HepG2 (cell line): ENCODE results near the gene HOXA6. TPM values are rescaled to one million over a fixed set of nuclear protein-coding genes. Genes with fewer than 3 reads are reported as not detected.

ENCODE experiments used
- ATAC-seq: fragments of 200-7000 bp; cut with Tn5 transposase; 3 replicates; pipeline ENCODE4 v1.9.1; 2020; ENCODE audit warnings: mild to moderate bottlenecking, moderate library complexity
- BruUV-seq: library from RNA; stranded (reverse); fragments of 400-500 nt; replicated peaks from 2 replicates; lab custom pipeline; 2021; lab: Mats Ljungman, UMichigan
- CTCF ChIA-PET: fragments of 300-600 bp; formaldehyde crosslinking; extraction: SDS; loops from one replicate; lab custom pipeline; 2021; ENCODE audit warnings: low total read pairs, inconsistent platforms, low intra/inter-chr PET ratio; lab: Yijun Ruan, JAX
- POLR2A ChIA-PET: fragments of 350-600 bp; sonication (Branson Sonifier 250); formaldehyde crosslinking; loops from one replicate; lab custom pipeline; 2020; ENCODE audit warnings: antibody characterized with exemption, inconsistent platforms; lab: Yijun Ruan, JAX
- DNase-seq: peaks from one replicate; pipeline ENCODE4 v3.0.0-alpha.2; 2015; ENCODE audit warnings: low spot score
- FAIRE-seq: peaks from 3 replicates; lab custom pipeline; 2011; peaks lifted over from hg19 to GRCh38; lab: Jason Lieb, UNC
- H2AFZ ChIP-seq: one replicate; pipeline ENCODE4 v1.6.1; 2011; ENCODE audit warnings: low read length, inconsistent platforms
- H3K27ac ChIP-seq: fragments of 300-600 bp; 3 replicates; pipeline ENCODE4 v1.8.0; 2011; ENCODE audit warnings: mixed run types, mild to moderate bottlenecking, mixed read lengths, low read length, inconsistent platforms; ENCODE audit not compliant: insufficient read depth; ENCODE audit errors: extremely low read length
- H3K27me3 ChIP-seq, 2 experiments: fragments of 200-600 bp in 1 of 2; 2 replicates in 1 of 2; 3 replicates in 1 of 2; pipeline versions ENCODE4 v1.6.0 to v1.8.0; 2011; ENCODE audit warnings: low read length in 2 of 2, mild to moderate bottlenecking in 2 of 2, moderate library complexity in 2 of 2, inconsistent platforms in 1 of 2; ENCODE audit not compliant: insufficient read depth in 2 of 2, control insufficient read depth in 1 of 2
- H3K36me3 ChIP-seq, 2 experiments: fragments of 200-600 bp in 1 of 2; replicated peaks in 1 of 2; 2 replicates in 1 of 2; 3 replicates in 1 of 2; pipeline versions ENCODE4 v1.5.1 to v1.8.0; 2011; ENCODE audit warnings: low read length in 2 of 2, inconsistent platforms in 1 of 2; ENCODE audit not compliant: insufficient read depth in 2 of 2, control insufficient read depth in 1 of 2
- H3K4me1 ChIP-seq: 2 replicates; pipeline ENCODE4 v1.5.1; 2012; ENCODE audit warnings: low read length, inconsistent platforms; ENCODE audit not compliant: insufficient read depth
- H3K4me2 ChIP-seq: 2 replicates; pipeline ENCODE4 v1.6.0; 2011; ENCODE audit warnings: low read depth, low read length, inconsistent platforms
- H3K4me3 ChIP-seq, 3 experiments: fragments of 200-600 bp in 1 of 3; sonication (generic), shearing (Covaris generic) in 1 of 3; replicated peaks in 1 of 3; 2 replicates each; pipeline ENCODE4 v1.5.1; 2011 to 2016; ENCODE audit warnings: low read length in 3 of 3, inconsistent platforms in 2 of 3, low read depth in 2 of 3, mild to moderate bottlenecking in 2 of 3, control low read depth in 1 of 3, mixed read lengths in 1 of 3; ENCODE audit not compliant: insufficient read depth in 1 of 3
- H3K79me2 ChIP-seq: one replicate; pipeline ENCODE4 v1.6.1; 2011; ENCODE audit warnings: low read length, inconsistent platforms; ENCODE audit not compliant: insufficient read depth
- H3K9ac ChIP-seq: 2 replicates; pipeline ENCODE4 v1.6.0; 2011; ENCODE audit warnings: mild to moderate bottlenecking, low read depth, low read length, inconsistent platforms; ENCODE audit not compliant: insufficient read depth
- H3K9me3 ChIP-seq: 2 replicates; pipeline ENCODE4 v1.5.1; 2012; ENCODE audit warnings: mild to moderate bottlenecking, low read length
- H4K20me1 ChIP-seq: 2 replicates; pipeline ENCODE4 v1.6.0; 2011; ENCODE audit warnings: inconsistent platforms, mild to moderate bottlenecking, low read length, moderate library complexity; ENCODE audit not compliant: insufficient read depth
- ASH2L ChIP-seq: fragments of 300-600, 200-600 bp; sonication (generic); IDR thresholded peaks from 2 replicates; pipeline ENCODE4 v1.7.0; 2017; ENCODE audit warnings: low read depth, mild to moderate bottlenecking, moderate library complexity, mixed read lengths, low read length; ENCODE audit not compliant: insufficient read length
- CBX2 ChIP-seq, 2 experiments: fragments of 200-600 bp in 1 of 2; sonication (generic); formaldehyde crosslinking in 1 of 2; IDR thresholded peaks; 2 replicates each; pipeline versions ENCODE4 v1.7.0 to v1.8.1; 2018 to 2022; ENCODE audit warnings: low read depth in 2 of 2, low read length in 1 of 2, mild to moderate bottlenecking in 1 of 2, missing genetic modification reagents in 1 of 2
- CHCHD3 ChIP-seq: sonication (generic); formaldehyde crosslinking; IDR thresholded peaks from 2 replicates; pipeline ENCODE4 v1.8.0; 2022; ENCODE audit warnings: mild to moderate bottlenecking, missing genetic modification reagents, moderate library complexity
- MEF2D ChIP-seq: sonication (generic); formaldehyde crosslinking; IDR thresholded peaks from 2 replicates; pipeline ENCODE4 v1.5.1; 2020; ENCODE audit warnings: mild to moderate bottlenecking, missing genetic modification reagents
- MZF1 ChIP-seq: sonication (generic); formaldehyde crosslinking; IDR thresholded peaks from 2 replicates; pipeline ENCODE4 v1.8.1; 2023; ENCODE audit warnings: mild to moderate bottlenecking, missing genetic modification reagents, borderline replicate concordance
- NCOA5 ChIP-seq: sonication (generic); formaldehyde crosslinking; IDR thresholded peaks from 2 replicates; pipeline ENCODE4 v1.4.0; 2020; ENCODE audit warnings: missing genetic modification reagents
- NFE2 ChIP-seq: sonication (generic); formaldehyde crosslinking; IDR thresholded peaks from 2 replicates; pipeline ENCODE4 v1.4.0; 2020; ENCODE audit warnings: missing genetic modification reagents
- NFIB ChIP-seq: sonication (generic); formaldehyde crosslinking; IDR thresholded peaks from 2 replicates; pipeline ENCODE4 v1.9.0; 2021; ENCODE audit warnings: missing genetic modification reagents, mild to moderate bottlenecking, borderline replicate concordance
- RFXANK ChIP-seq: IDR thresholded peaks from 2 replicates; pipeline ENCODE4 v1.6.1; 2016
- ZIK1 ChIP-seq: sonication (generic); formaldehyde crosslinking; IDR thresholded peaks from 2 replicates; pipeline ENCODE4 v1.5.0; 2020; ENCODE audit warnings: mild to moderate bottlenecking, low read depth, missing genetic modification reagents, borderline replicate concordance
- ZNF530 ChIP-seq: sonication (generic); formaldehyde crosslinking; IDR thresholded peaks from 2 replicates; pipeline ENCODE4 v1.5.0; 2020; ENCODE audit warnings: low read depth, mild to moderate bottlenecking, missing genetic modification reagents
- ZNF878 ChIP-seq: sonication (generic); formaldehyde crosslinking; IDR thresholded peaks from 2 replicates; pipeline ENCODE4 v1.8.1; 2023; ENCODE audit warnings: mild to moderate bottlenecking, missing genetic modification reagents, moderate library complexity
- WGBS: methylation state at CpG from one replicate; pipeline ENCODE4 v1.1.6; 2017; ENCODE audit warnings: low lambda C conversion rate; 5-methylcytosine and 5-hydroxymethylcytosine counted together
- in situ Hi-C: cut with HindIII; loops from 2 replicates; pipeline ENCODE4 v1.10.0; 2017; ENCODE audit warnings: low pct_unique_long_range_greater_than_20kb; ENCODE audit not compliant: extremely low pct_ligation_motif_present
- intact Hi-C: fragments of 100-400 bp; cut with micrococcal nuclease; formaldehyde crosslinking; loops from one replicate; pipeline ENCODE4 v1.10.0; 2022; ENCODE audit not compliant: unreplicated experiment
- polyA plus RNA-seq, 8 experiments: library from polyadenylated mRNA; depleted of rRNA in 3 of 8; stranded (reverse) in 7 of 8; unstranded in 1 of 8; fragments of >200 nt; fragmentation: Illumina TruSeq in 4 of 8; extraction: Trizol in 4 of 8; gene quantifications; 2 replicates each; pipeline versions ENCODE4 v1.2.1 to v1.2.3, GENCODE V29; 2011 to 2016; ENCODE audit warnings: low read depth in 4 of 8, missing spikeins in 1 of 8, mixed read lengths in 1 of 8; ENCODE audit not compliant: insufficient read depth in 1 of 8
- total RNA-seq, 5 experiments: library from RNA; depleted of rRNA; stranded (reverse); fragments of >200 nt; fragmentation: Illumina TruSeq; extraction: Trizol; gene quantifications; 2 replicates each; pipeline ENCODE4 v1.2.3, GENCODE V29; 2016; ENCODE audit warnings: low read depth in 1 of 5
- TF ChIP-seq, protein P1 (sequence below): sonication (generic); formaldehyde crosslinking; IDR thresholded peaks from 2 replicates; pipeline ENCODE4 v1.8.0; 2023; ENCODE audit warnings: mild to moderate bottlenecking, missing genetic modification reagents
- TF ChIP-seq, protein P2 (sequence below): fragments of 450-650 bp; IDR thresholded peaks from 2 replicates; pipeline ENCODE4 v1.6.1; 2017; ENCODE audit warnings: mild to moderate bottlenecking

The HOXA6 gene
- total and polyA plus RNA-seq, 2 of the 13 experiments (the other 11 are each of a cell fraction or from before 2014, with no cell fraction given), result 1.3 to 1.5 TPM

DNA sequence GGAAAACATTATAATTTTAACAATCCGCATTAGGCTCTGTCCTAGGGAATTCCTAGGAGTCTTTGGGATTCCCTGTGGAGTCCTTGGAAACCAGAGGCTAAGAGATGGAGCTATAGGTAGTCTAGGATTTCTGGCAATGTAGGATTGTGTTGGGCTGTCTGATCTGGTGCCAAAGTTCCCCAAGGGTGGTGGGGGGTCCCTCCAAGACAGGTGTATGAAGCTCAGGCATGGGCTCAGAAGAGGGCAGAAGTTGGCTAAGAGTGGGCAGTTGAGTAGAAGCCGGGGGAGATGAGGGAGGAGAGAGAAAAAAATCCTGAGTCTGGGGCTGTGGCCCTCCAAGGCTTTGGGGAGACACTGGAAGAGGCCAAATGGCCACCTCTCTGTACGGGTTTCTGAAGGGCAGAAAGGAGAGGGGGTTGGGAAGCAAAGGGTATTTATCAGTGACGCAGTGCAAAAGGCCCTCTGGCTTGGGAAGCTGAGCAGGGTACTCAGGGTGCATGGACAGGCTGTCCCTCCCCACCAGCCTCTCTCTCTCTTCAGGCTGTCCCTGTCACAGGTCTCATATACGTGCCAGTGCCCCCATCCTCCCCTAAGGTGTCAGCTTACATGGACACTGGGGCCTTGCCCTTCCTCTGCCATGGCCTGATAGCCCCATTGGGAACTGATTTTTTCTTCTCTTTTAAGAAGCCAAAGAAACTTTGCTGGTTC lies 929 bp downstream of the HOXA6 start:
- ChIA-PET POLR2A (no interaction called here), CTCF (no interaction called here)
- in situ Hi-C loops, result no loop called here

More for the DNA sequence above, 929 bp downstream of the HOXA6 start:
- H4K20me1 ChIP-seq, result no peaks in the 10 kb centered on the region
- H3K4me1 ChIP-seq, result peaks cover 30% of the 10 kb centered on the region
- H3K27me3 ChIP-seq, result peaks cover 0 to 6% of the 10 kb centered on the region in 2 experiments; a peak in 1 of 5 replicates
- peaks cover 5% of the 10 kb centered on the region for H3K79me2 ChIP-seq
- H3K4me2 ChIP-seq, result no peak overlapping the region
- H3K27ac ChIP-seq, result no peak overlapping the region
- H3K4me3 ChIP-seq, result no peak overlapping the region
- H3K9me3 ChIP-seq, result no peaks in the 10 kb centered on the region
- no peak for DNase-seq
- H3K36me3 ChIP-seq, result no peaks in the 10 kb centered on the region; a peak in 2 of 5 replicates
- 96% methylated on average over 5 of the region's 5 CpGs for WGBS
- intact Hi-C loops, result no loop called here
- no TSS peak for BruUV-seq
- no peak for ATAC-seq
- TF ChIP-seq CHCHD3 (CRISPR knock-in tag), result no peak
- no peak for TF ChIP-seq ZNF878
- TF ChIP-seq ZNF530 (CRISPR knock-in tag), result no peak
- TF ChIP-seq, protein P1, sequence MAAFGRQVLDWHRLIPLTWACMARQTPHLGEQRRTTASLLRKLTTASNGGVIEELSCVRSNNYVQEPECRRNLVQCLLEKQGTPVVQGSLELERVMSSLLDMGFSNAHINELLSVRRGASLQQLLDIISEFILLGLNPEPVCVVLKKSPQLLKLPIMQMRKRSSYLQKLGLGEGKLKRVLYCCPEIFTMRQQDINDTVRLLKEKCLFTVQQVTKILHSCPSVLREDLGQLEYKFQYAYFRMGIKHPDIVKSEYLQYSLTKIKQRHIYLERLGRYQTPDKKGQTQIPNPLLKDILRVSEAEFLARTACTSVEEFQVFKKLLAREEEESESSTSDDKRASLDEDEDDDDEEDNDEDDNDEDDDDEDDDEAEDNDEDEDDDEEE (CRISPR knock-in tag), result no peak
- TF ChIP-seq NFE2 (CRISPR knock-in tag), result no peak
- TF ChIP-seq ASH2L, result no peak
- no peak for TF ChIP-seq RFXANK (CRISPR knock-in tag)
- TF ChIP-seq MEF2D (CRISPR knock-in tag), result no peak
- no peak for TF ChIP-seq ZIK1 (CRISPR knock-in tag)
- no peak for TF ChIP-seq CBX2 (IDR thresholded peaks at IDR 0.05; ENCODE audit: low read depth, low read length)
- no peak for TF ChIP-seq CBX2 (CRISPR knock-in tag; IDR thresholded peaks at IDR 0.05; ENCODE audit: low read depth)
- TF ChIP-seq, protein P2, sequence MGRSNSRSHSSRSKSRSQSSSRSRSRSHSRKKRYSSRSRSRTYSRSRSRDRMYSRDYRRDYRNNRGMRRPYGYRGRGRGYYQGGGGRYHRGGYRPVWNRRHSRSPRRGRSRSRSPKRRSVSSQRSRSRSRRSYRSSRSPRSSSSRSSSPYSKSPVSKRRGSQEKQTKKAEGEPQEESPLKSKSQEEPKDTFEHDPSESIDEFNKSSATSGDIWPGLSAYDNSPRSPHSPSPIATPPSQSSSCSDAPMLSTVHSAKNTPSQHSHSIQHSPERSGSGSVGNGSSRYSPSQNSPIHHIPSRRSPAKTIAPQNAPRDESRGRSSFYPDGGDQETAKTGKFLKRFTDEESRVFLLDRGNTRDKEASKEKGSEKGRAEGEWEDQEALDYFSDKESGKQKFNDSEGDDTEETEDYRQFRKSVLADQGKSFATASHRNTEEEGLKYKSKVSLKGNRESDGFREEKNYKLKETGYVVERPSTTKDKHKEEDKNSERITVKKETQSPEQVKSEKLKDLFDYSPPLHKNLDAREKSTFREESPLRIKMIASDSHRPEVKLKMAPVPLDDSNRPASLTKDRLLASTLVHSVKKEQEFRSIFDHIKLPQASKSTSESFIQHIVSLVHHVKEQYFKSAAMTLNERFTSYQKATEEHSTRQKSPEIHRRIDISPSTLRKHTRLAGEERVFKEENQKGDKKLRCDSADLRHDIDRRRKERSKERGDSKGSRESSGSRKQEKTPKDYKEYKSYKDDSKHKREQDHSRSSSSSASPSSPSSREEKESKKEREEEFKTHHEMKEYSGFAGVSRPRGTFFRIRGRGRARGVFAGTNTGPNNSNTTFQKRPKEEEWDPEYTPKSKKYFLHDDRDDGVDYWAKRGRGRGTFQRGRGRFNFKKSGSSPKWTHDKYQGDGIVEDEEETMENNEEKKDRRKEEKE, result no peak
- TF ChIP-seq MZF1 (CRISPR knock-in tag), result no peak
- TF ChIP-seq NFIB (CRISPR knock-in tag), result no peak
- TF ChIP-seq NCOA5 (CRISPR knock-in tag), result no peak
- H3K9ac ChIP-seq, result no peak overlapping the region
- no peak overlapping the region for H2AFZ ChIP-seq
- FAIRE-seq, result no peak
